ENCODE results near the gene ERCC4.
"Not testable (repeated sequence)": the region's sequence is repeated elsewhere in the genome, so short reads cannot be mapped to it uniquely, and the experiment has no call there.

ERCC4 gene

DNA sequence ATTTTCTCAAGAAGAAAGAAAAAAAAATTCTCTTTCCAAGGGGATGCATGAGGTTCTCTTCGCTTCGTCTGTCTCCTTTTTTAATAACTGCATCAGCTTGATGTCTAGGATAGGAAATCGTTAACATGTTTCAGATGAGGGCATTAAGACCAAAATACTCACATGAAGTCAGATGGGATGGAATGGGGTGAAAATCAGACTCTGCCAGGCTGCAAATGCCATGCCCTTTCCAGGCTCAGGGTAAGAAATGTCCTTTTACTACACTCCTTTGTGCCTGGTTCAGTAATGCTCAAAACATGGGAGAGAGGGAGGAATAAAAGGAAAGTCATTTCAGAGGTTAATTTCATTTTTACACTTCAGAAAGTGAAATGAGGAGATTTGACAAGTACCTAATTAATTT, 21.7 kb upstream of the ERCC4 start:
- H3K27me3 ChIP-seq (ENCODE audit: control insufficient read depth, insufficient read depth, low read length) = no peaks in the 10 kb centered on the region
- no peaks in the 10 kb centered on the region for H3K36me3 ChIP-seq (ENCODE audit: control insufficient read depth, insufficient read depth, low read length)
- no peaks in the 10 kb centered on the region for H3K4me1 ChIP-seq (ENCODE audit: control insufficient read depth, insufficient read depth, low read length)
- H3K4me3 ChIP-seq (ENCODE audit: low read length) = no peak overlapping the region
- no peak overlapping the region for H3K27ac ChIP-seq (ENCODE audit: low read depth, low read length)
- no peak overlapping the region for H3K9ac ChIP-seq (ENCODE audit: low read length)

DNA sequence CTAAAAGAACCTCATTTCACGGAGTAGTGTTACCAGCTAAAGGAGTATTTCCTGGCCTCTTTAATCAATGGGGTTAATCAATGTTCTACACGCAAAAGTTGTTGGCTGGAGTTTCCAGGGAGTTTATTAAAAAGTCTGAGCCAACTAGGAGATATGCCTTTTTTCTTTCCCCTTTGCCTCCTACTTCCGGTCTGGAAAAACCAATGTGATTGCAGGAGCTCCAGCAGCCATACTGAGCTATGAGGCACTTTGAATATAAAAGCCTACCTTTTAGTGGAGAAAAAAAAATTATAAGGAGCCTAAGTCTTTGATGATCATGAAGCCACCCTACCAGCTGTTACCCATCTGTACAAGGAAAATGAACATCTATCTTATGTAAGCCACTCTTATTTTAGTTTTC, 17.9 kb upstream of the ERCC4 start:
- Histone ChIP-seq H3K36me3 (ENCODE audit: control insufficient read depth, insufficient read depth, low read length) (no peaks in the 10 kb centered on the region), H3K4me1 (ENCODE audit: control insufficient read depth, insufficient read depth, low read length) (no peaks in the 10 kb centered on the region), H3K4me3 (ENCODE audit: low read length) (no peak overlapping the region), H3K27ac (ENCODE audit: low read depth, low read length) (no peak overlapping the region), H3K27me3 (ENCODE audit: control insufficient read depth, insufficient read depth, low read length) (no peaks in the 10 kb centered on the region), H3K9ac (ENCODE audit: low read length) (no peak overlapping the region)

DNA sequence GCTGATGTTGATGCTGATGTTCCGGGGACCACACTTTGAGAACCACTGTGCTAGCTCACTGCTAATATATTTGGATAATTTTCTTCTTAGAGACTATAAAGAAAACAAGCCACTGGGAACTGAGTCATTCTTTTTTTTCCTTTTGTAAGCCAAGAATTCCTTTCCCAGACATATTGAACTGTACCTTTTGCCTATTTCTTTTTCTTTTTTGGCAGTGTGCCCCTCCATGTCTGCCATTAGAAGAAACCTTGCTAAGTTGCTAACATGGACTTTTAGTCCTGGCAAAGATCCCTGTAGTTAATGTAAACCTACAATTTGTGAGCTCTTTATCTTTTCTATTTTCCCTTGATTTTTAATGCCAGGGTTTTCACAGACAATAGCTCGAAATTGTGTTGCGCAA, 17.3 kb upstream of the ERCC4 start:
- Histone ChIP-seq H3K36me3 (ENCODE audit: control insufficient read depth, insufficient read depth, low read length) (no peaks in the 10 kb centered on the region), H3K4me3 (ENCODE audit: low read length) (no peak overlapping the region), H3K27me3 (ENCODE audit: control insufficient read depth, insufficient read depth, low read length) (no peaks in the 10 kb centered on the region), H3K9ac (ENCODE audit: low read length) (no peak overlapping the region), H3K27ac (ENCODE audit: low read depth, low read length) (no peak overlapping the region), H3K4me1 (ENCODE audit: control insufficient read depth, insufficient read depth, low read length) (no peaks in the 10 kb centered on the region)

DNA sequence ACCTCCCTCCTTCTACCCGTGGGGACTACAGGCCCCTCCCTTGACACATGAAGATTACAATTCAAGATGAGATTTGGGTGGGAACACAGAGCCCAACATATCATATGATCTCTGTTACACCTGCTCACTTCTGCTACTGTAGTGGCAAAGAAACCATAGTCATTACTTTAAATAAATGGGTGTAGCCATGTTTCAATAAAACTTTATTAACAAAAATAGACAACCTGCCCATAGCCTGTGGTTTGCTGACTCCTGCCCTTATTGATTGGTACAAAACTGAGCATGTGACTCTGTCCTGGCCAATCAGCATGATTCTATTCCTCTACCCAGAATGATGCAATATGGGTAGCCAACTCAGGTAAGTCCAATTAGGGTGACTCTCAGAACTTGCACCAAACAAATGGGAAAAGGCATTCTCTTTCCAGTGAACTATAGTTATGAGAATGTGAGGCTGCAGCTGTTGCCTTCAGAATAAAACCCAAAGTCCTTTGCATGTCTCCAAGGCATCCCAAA, 15.7 kb upstream of the ERCC4 start:
- H3K4me1 ChIP-seq (ENCODE audit: control insufficient read depth, insufficient read depth, low read length) = no peaks in the 10 kb centered on the region
- H3K27ac ChIP-seq (ENCODE audit: low read depth, low read length) = no peak overlapping the region
- no peaks in the 10 kb centered on the region for H3K36me3 ChIP-seq (ENCODE audit: control insufficient read depth, insufficient read depth, low read length)
- no peak overlapping the region for H3K4me3 ChIP-seq (ENCODE audit: low read length)
- H3K27me3 ChIP-seq (ENCODE audit: control insufficient read depth, insufficient read depth, low read length) = no peaks in the 10 kb centered on the region
- no peak overlapping the region for H3K9ac ChIP-seq (ENCODE audit: low read length)

DNA sequence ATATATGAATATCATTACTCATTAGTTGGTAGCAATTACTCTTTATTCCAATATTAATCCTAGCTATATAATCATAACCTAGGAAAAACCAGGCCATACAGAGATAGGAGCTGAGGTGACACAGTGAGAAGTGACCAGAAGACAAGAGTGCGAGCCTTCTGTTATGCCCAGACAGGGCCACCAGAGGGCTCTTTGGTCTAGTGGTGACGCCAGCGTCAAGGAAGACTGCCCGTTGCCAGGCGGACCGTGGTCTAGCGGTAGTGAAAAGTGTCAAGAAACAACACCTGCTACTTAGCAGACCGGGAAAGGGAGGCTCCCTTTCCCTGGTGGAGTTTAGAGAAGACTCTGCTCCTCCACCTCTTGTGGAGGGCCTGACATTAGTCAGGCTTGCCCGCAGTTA, 15.1 kb upstream of the ERCC4 start:
- H3K4me1 ChIP-seq (ENCODE audit: control insufficient read depth, insufficient read depth, low read length); H3K4me3 ChIP-seq (ENCODE audit: low read length); H3K27ac ChIP-seq (ENCODE audit: low read depth, low read length); H3K27me3 ChIP-seq (ENCODE audit: control insufficient read depth, insufficient read depth, low read length); H3K36me3 ChIP-seq (ENCODE audit: control insufficient read depth, insufficient read depth, low read length); H3K9ac ChIP-seq (ENCODE audit: low read length): not testable (repeated sequence)

DNA sequence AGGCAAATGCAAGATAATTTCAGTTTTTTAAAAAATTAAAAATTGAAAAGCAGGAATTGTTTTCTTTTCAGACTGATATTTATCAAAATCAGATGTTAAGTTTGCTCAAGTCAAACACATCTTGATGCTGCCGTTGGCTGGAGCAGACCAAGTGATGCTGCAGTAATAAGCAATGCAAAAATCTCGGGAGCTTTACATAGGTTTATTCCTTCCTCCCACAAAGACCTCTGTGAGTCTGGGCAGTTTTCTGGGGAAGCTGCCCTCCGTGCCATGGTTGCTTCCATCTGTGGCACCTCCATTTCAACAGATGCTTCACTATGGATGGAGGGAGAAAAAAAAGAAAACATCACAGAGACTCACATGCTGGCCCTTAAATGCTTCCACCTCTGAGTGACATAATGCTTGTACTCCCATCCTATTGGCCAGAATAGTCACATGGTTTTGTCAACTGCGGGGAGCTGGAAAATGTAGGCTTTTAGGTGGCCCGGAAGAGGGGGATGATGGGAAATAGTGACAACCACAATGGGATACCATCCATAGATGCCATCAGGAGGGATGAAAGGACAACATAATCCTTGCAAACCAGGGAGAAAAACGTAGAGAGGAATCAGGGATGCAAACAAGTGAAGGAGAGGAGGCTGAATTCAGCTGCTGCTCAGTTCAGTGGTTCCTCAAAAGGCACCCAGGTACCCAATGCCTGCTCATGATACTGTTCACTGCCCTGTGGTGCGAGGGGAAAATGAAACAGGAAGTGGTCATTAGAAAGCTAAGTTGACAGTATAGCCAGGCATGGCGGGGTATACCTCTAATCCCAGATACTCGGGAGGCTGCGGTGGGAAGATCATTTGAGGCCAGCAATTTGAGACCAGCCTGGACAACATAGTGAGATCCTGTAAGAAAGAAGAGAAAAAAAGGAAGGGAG, 13.5 kb upstream of the ERCC4 start:
- Histone ChIP-seq H3K27ac (ENCODE audit: low read depth, low read length) (no peak overlapping the region), H3K9ac (ENCODE audit: low read length) (no peak overlapping the region), H3K36me3 (ENCODE audit: control insufficient read depth, insufficient read depth, low read length) (no peaks in the 10 kb centered on the region), H3K4me3 (ENCODE audit: low read length) (no peak overlapping the region), H3K27me3 (ENCODE audit: control insufficient read depth, insufficient read depth, low read length) (no peaks in the 10 kb centered on the region), H3K4me1 (ENCODE audit: control insufficient read depth, insufficient read depth, low read length) (no peaks in the 10 kb centered on the region)

DNA sequence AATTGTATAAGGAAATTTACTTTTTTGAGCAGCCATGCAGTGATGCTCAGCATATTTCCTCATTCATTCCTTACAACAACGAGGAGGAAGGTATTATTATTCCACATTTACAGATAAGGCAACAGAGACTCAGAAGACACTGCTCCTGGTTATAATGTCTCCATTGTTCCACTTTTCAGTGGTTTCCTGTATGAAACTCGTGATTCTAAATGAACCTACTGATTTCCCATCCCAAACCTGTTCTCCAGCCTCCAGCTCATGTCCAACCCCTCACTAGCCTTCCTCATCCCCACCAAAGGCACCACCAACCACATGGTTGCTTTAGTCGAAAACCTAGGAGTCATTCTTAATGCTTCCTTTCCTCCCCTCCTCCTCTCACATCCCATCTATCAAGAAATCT, 12.5 kb upstream of the ERCC4 start:
- no peak overlapping the region for H3K27ac ChIP-seq (ENCODE audit: low read depth, low read length)
- H3K4me3 ChIP-seq (ENCODE audit: low read length) = no peak overlapping the region
- H3K9ac ChIP-seq (ENCODE audit: low read length) = no peak overlapping the region
- no peaks in the 10 kb centered on the region for H3K36me3 ChIP-seq (ENCODE audit: control insufficient read depth, insufficient read depth, low read length)
- H3K4me1 ChIP-seq (ENCODE audit: control insufficient read depth, insufficient read depth, low read length) = no peaks in the 10 kb centered on the region
- no peaks in the 10 kb centered on the region for H3K27me3 ChIP-seq (ENCODE audit: control insufficient read depth, insufficient read depth, low read length)

DNA sequence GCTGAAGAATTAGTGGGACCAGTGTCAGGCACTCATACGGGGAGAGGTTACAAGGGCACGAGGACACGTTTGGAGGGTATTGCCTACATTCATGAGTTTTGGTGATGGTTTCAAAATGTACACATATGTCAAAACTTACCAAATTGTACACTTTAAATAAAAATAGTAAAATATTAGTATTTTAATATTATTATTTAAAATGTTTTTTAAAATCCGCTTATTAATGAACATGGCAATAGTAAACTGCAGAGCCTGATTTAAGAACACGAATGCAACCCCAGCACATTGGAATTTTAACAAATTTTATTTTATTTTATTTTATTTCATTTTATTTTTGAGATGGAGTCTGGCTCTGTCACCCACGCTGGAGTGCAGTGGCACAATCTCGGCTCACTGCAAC, 10.9 kb upstream of the ERCC4 start:
- Histone ChIP-seq H3K27me3 (ENCODE audit: control insufficient read depth, insufficient read depth, low read length) (no peaks in the 10 kb centered on the region), H3K27ac (ENCODE audit: low read depth, low read length) (no peak overlapping the region)

DNA sequence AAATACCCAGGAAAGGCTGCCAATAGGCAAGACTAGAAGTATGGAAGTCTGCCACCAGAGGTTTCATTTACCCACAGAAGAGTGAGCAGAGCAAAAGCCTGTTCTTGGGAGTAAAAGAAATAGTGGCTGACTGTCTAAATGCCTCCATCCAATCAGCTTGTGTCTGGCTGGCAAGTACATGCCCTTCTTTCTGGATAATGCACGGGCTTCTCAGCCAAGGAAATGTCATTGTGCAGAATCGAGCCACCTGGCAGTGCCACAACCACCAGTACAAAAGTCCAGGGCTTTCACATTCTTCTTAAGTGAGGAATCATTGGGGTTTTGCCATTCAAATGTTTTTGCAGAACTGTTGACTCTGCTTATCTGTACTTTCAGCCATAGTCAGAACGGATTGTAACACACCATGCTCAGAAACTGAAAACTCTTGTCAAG, 10.1 kb upstream of the ERCC4 start:
- no peak overlapping the region for H3K27ac ChIP-seq (ENCODE audit: low read depth, low read length)
- no peaks in the 10 kb centered on the region for H3K4me1 ChIP-seq (ENCODE audit: control insufficient read depth, insufficient read depth, low read length)
- no peaks in the 10 kb centered on the region for H3K36me3 ChIP-seq (ENCODE audit: control insufficient read depth, insufficient read depth, low read length)
- no peak overlapping the region for H3K4me3 ChIP-seq (ENCODE audit: low read length)
- H3K27me3 ChIP-seq (ENCODE audit: control insufficient read depth, insufficient read depth, low read length) = no peaks in the 10 kb centered on the region
- no peak overlapping the region for H3K9ac ChIP-seq (ENCODE audit: low read length)

More for the DNA sequence above, 10.9 kb upstream of the ERCC4 start:
- Histone ChIP-seq H3K4me1 (ENCODE audit: control insufficient read depth, insufficient read depth, low read length) (no peaks in the 10 kb centered on the region), H3K4me3 (ENCODE audit: low read length) (no peak overlapping the region), H3K36me3 (ENCODE audit: control insufficient read depth, insufficient read depth, low read length) (no peaks in the 10 kb centered on the region), H3K9ac (ENCODE audit: low read length) (no peak overlapping the region)

DNA sequence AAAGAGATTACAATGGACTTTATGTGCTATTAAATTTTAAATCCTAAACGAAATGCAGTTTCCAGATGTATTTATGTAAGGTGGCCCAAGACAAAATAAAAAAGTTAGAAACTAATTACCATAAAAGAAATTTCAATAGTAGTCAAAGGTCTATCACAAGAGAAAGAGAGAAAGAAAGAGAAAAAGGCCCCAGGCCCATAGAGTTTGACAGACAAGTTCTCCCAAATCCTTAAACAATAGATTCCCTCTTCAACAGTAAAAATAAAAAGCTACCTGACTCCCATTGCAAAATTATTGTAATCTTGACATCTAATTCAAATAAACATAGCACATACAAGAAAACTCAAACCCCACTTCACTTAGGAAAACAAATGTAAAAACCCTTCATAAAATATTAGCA, 8.6 kb upstream of the ERCC4 start:
- Histone ChIP-seq H3K9ac (ENCODE audit: low read length) (no peak overlapping the region), H3K27ac (ENCODE audit: low read depth, low read length) (no peak overlapping the region), H3K4me1 (ENCODE audit: control insufficient read depth, insufficient read depth, low read length) (no peaks in the 10 kb centered on the region), H3K4me3 (ENCODE audit: low read length) (no peak overlapping the region), H3K27me3 (ENCODE audit: control insufficient read depth, insufficient read depth, low read length) (no peaks in the 10 kb centered on the region), H3K36me3 (ENCODE audit: control insufficient read depth, insufficient read depth, low read length) (no peaks in the 10 kb centered on the region)

DNA sequence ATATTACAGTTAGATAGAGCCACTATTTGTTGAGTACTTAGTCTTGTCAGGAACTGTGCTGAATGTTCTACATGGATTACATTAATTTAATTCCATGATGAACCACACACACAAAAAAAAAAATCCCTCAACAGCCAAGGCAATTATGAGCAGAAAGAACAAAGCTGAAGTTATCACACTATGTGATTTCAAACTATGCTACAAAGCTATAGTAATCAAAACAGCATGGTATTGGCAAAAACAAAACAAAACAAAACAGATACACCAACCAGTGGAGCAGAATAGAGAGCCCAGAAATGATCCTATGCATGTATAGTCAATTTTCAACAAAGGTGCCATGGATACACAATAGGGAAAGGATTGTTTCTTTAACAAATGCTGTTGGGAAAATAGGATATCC, 8.1 kb upstream of the ERCC4 start:
- H3K36me3 ChIP-seq (ENCODE audit: control insufficient read depth, insufficient read depth, low read length) = no peaks in the 10 kb centered on the region
- no peak overlapping the region for H3K4me3 ChIP-seq (ENCODE audit: low read length)
- no peaks in the 10 kb centered on the region for H3K27me3 ChIP-seq (ENCODE audit: control insufficient read depth, insufficient read depth, low read length)
- H3K9ac ChIP-seq (ENCODE audit: low read length) = no peak overlapping the region
- H3K4me1 ChIP-seq (ENCODE audit: control insufficient read depth, insufficient read depth, low read length) = no peaks in the 10 kb centered on the region
- H3K27ac ChIP-seq (ENCODE audit: low read depth, low read length) = no peak overlapping the region

DNA sequence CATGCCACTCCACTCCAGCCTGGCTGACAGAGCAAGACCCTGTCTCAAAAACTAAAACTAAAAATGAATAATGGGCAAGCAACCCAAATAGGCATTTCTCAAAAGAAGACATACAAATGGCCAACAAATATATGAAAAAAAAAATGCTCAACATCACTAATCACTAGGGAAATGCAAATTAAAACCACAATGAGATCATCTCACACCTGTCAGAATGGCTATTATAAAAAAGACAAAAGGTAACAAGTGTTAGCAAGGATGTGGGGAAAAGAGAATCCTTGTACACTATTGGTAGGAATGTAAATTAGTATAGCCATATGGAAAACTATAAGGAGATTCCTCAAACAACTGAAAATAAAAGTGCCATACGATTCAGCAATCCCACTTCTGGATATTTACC, 7.1 kb upstream of the ERCC4 start:
- Histone ChIP-seq H3K4me1 (ENCODE audit: control insufficient read depth, insufficient read depth, low read length) (no peaks in the 10 kb centered on the region), H3K9ac (ENCODE audit: low read length) (no peak overlapping the region), H3K27ac (ENCODE audit: low read depth, low read length) (no peak overlapping the region), H3K27me3 (ENCODE audit: control insufficient read depth, insufficient read depth, low read length) (no peaks in the 10 kb centered on the region), H3K4me3 (ENCODE audit: low read length) (no peak overlapping the region), H3K36me3 (ENCODE audit: control insufficient read depth, insufficient read depth, low read length) (no peaks in the 10 kb centered on the region)
